Neural cell (in vitro differentiated cells): ENCODE measurements around the gene CRTAP. TPM values are rescaled to one million over a fixed set of nuclear protein-coding genes. Genes with fewer than 3 reads are reported as not detected.

ENCODE experiments used
- H2AFZ ChIP-seq: fragments of 200-600, 300-800 bp; sonication (generic), shearing (Covaris generic); 2 replicates; pipeline ENCODE4 v1.6.0; 2014; ENCODE audit warnings: low read depth, mild to moderate bottlenecking, antibody characterized with exemption, low read length, moderate library complexity
- H3F3A ChIP-seq: fragments of 200-600 bp; shearing (Covaris generic); 2 replicates; pipeline ENCODE4 v1.6.1; 2016; ENCODE audit warnings: mild to moderate bottlenecking, moderate library complexity, mixed read lengths, antibody characterized with exemption, low read length; ENCODE audit not compliant: insufficient read depth, poor library complexity, severe bottlenecking
- H3K27ac ChIP-seq: fragments of 200-600, 300-800 bp; sonication (generic), shearing (Covaris generic); 2 replicates; pipeline ENCODE4 v1.5.1; 2014; ENCODE audit warnings: mild to moderate bottlenecking, low read length, moderate library complexity
- H3K27me3 ChIP-seq: fragments of 300-800, 200-600 bp; sonication (generic), shearing (Covaris generic); 2 replicates; pipeline ENCODE4 v1.6.0; 2014; ENCODE audit warnings: mild to moderate bottlenecking, low read depth, low read length, moderate library complexity; ENCODE audit not compliant: insufficient read depth
- H3K36me3 ChIP-seq: fragments of 300-800, 200-600 bp; sonication (generic), shearing (Covaris generic); 2 replicates; pipeline ENCODE4 v1.5.1; 2014; ENCODE audit warnings: mild to moderate bottlenecking, antibody characterized with exemption, low read length, moderate library complexity; ENCODE audit not compliant: insufficient read depth
- H3K4me2 ChIP-seq: fragments of 300-800, 200-600 bp; sonication (generic), shearing (Covaris generic); 2 replicates; pipeline ENCODE4 v1.6.0; 2014; ENCODE audit warnings: mild to moderate bottlenecking, low read length
- H3K4me3 ChIP-seq: fragments of 300-800, 200-600 bp; sonication (generic), shearing (Covaris generic); 2 replicates; pipeline ENCODE4 v1.5.1; 2014; ENCODE audit warnings: mild to moderate bottlenecking, low read length, moderate library complexity
- H3K79me2 ChIP-seq: fragments of 200-600 bp; shearing (Covaris generic); replicated peaks from 2 replicates; pipeline ENCODE4 v1.6.0; 2014; ENCODE audit warnings: mild to moderate bottlenecking, low read length, moderate library complexity; ENCODE audit not compliant: insufficient read depth
- H3K9ac ChIP-seq: fragments of 300-800, 200-600 bp; sonication (generic), shearing (Covaris generic); 2 replicates; pipeline ENCODE4 v1.6.1; 2016; ENCODE audit warnings: mild to moderate bottlenecking, low read length, mixed read lengths
- H3K9me2 ChIP-seq: fragments of 200-600 bp; shearing (Covaris generic); 2 replicates; pipeline ENCODE4 v1.6.1; 2016; ENCODE audit warnings: mild to moderate bottlenecking, low read length, mixed read lengths; ENCODE audit not compliant: insufficient read depth
- H3K9me3 ChIP-seq: fragments of 200-600, 300-800 bp; sonication (generic), shearing (Covaris generic); 2 replicates; pipeline ENCODE4 v1.6.1; 2016; ENCODE audit warnings: mild to moderate bottlenecking, mixed run types, low read length, moderate library complexity, mixed read lengths
- H4K20me1 ChIP-seq: fragments of 200-600 bp; shearing (Covaris generic); 2 replicates; pipeline ENCODE4 v1.6.1; 2016; ENCODE audit warnings: mild to moderate bottlenecking, mixed run types; ENCODE audit not compliant: insufficient read depth
- CTCF ChIP-seq: fragments of 450-650 bp; IDR thresholded peaks from 2 replicates; pipeline ENCODE4 v1.5.1; 2014; ENCODE audit warnings: antibody characterized with exemption, mild to moderate bottlenecking, moderate library complexity; ENCODE audit not compliant: poor library complexity, severe bottlenecking
- EP300 ChIP-seq: fragments of 450-650 bp; conservative IDR thresholded peaks from 2 replicates; pipeline ENCODE4 v1.6.1; 2014; ENCODE audit warnings: antibody characterized with exemption, mild to moderate bottlenecking, moderate library complexity; ENCODE audit not compliant: poor library complexity, severe bottlenecking
- EZH2 ChIP-seq: fragments of 200-600, 300-800 bp; shearing (Covaris generic), sonication (generic); IDR thresholded peaks from 2 replicates; pipeline ENCODE4 v1.6.1; 2014; ENCODE audit warnings: antibody characterized with exemption, low read length, borderline replicate concordance, mild to moderate bottlenecking; ENCODE audit not compliant: insufficient read depth, poor library complexity, severe bottlenecking
- MXI1 ChIP-seq: fragments of 450-650 bp; conservative IDR thresholded peaks from 2 replicates; pipeline ENCODE4 v1.6.1; 2014; ENCODE audit warnings: antibody characterized with exemption, mild to moderate bottlenecking; ENCODE audit not compliant: poor library complexity, severe bottlenecking
- POLR2AphosphoS5 ChIP-seq: IDR thresholded peaks from 2 replicates; pipeline ENCODE4 v1.6.1; 2012
- RAD21 ChIP-seq: fragments of 450-650 bp; conservative IDR thresholded peaks from 2 replicates; pipeline ENCODE4 v1.6.1; 2014; ENCODE audit warnings: antibody characterized with exemption, mild to moderate bottlenecking, moderate library complexity
- REST ChIP-seq: IDR thresholded peaks from 2 replicates; pipeline ENCODE4 v1.6.1; 2012; ENCODE audit warnings: borderline replicate concordance
- SMC3 ChIP-seq: fragments of 450-650 bp; conservative IDR thresholded peaks from 2 replicates; pipeline ENCODE4 v1.6.1; 2014; ENCODE audit warnings: antibody characterized with exemption, mild to moderate bottlenecking, moderate library complexity; ENCODE audit not compliant: poor library complexity
- TAF1 ChIP-seq: IDR thresholded peaks from 2 replicates; pipeline ENCODE4 v1.6.1; 2012; ENCODE audit warnings: low read depth
- polyA plus RNA-seq: library from polyadenylated mRNA; depleted of rRNA; stranded (reverse); fragments of >200 nt; gene quantifications from 2 replicates; pipeline ENCODE4 v1.2.3, GENCODE V29; 2014

Gene CRTAP
- polyA plus RNA-seq, 1 donor from 2014 or later, result 7.1 TPM

GRCh38 chr3:33099109-33099645 lies 14.6 kb upstream of the CRTAP start:
- Histone ChIP-seq H3K9me3 (no peaks in the 10 kb centered on the region), H3K36me3 (no peaks in the 10 kb centered on the region), H3F3A (no peaks in the 10 kb centered on the region), H3K4me3 (no peak overlapping the region), H3K9ac (no peak overlapping the region), H2AFZ (no peak overlapping the region), H3K27me3 (no peaks in the 10 kb centered on the region), H4K20me1 (no peaks in the 10 kb centered on the region), H3K9me2 (no peaks in the 10 kb centered on the region), H3K79me2 (no peaks in the 10 kb centered on the region), H3K27ac (no peak overlapping the region), H3K4me2 (no peak overlapping the region)
- TF ChIP-seq REST (no peak), RAD21 (no peak), SMC3 (no peak), POLR2AphosphoS5 (no peak), TAF1 (no peak), MXI1 (no peak), EZH2 (no peak), EP300 (no peak)

GRCh38 chr3:33099701-33100100 lies 14.1 kb upstream of the CRTAP start:
- no peaks in the 10 kb centered on the region for H3K27me3 ChIP-seq
- no peaks in the 10 kb centered on the region for H3F3A ChIP-seq
- no peaks in the 10 kb centered on the region for H3K9me2 ChIP-seq
- TF ChIP-seq POLR2AphosphoS5 (no peak), MXI1 (no peak), EZH2 (no peak), RAD21 (no peak), EP300 (no peak), SMC3 (no peak), REST (no peak), TAF1 (no peak), CTCF (no peak)
- H3K9ac ChIP-seq, result no peak overlapping the region
- H3K4me2 ChIP-seq, result no peak overlapping the region
- H3K79me2 ChIP-seq, result no peaks in the 10 kb centered on the region
- H3K36me3 ChIP-seq, result no peaks in the 10 kb centered on the region
- H4K20me1 ChIP-seq, result no peaks in the 10 kb centered on the region
- no peak overlapping the region for H2AFZ ChIP-seq
- no peak overlapping the region for H3K27ac ChIP-seq
- H3K4me3 ChIP-seq, result no peak overlapping the region
- no peaks in the 10 kb centered on the region for H3K9me3 ChIP-seq
